GM10266 (cell line): ENCODE measurements around the gene CLEC10A.

Experiments used
- DNase-seq: peaks from one replicate; pipeline ENCODE4 v3.0.0; 2012; ENCODE audit errors: extremely low spot score
- CTCF ChIP-seq: IDR thresholded peaks from 2 replicates; pipeline ENCODE4 v1.5.1; 2012; ENCODE audit warnings: mild to moderate bottlenecking, low read depth; ENCODE audit not compliant: control insufficient read depth, insufficient read depth; ENCODE audit errors: missing control alignments

The CLEC10A gene

GRCh38 chr17:7120123-7120522 lies 40.1 kb upstream of the CLEC10A start:
- no peak for TF ChIP-seq CTCF
- no peak for DNase-seq

- DNase-seq = no peak
- no peak for TF ChIP-seq CTCF
Observed at GRCh38 chr17:7119314-7119713, 39.3 kb upstream of the CLEC10A start.

GRCh38 chr17:7114875-7115614 lies 35.0 kb upstream of the CLEC10A start:
- TF ChIP-seq CTCF = no peak
- no peak for DNase-seq

- DNase-seq = no peak
- no peak for TF ChIP-seq CTCF
Observed at GRCh38 chr17:7114241-7114874, 34.3 kb upstream of the CLEC10A start, which contains the start of gene ASGR2. Gene ASGR2, minus strand, starts transcription at chr17:7114822. Its CDS starts 582 bp downstream, at chr17:7114240.

- DNase-seq = no peak
- TF ChIP-seq CTCF = no peak
Observed at GRCh38 chr17:7113273-7114071, 33.4 kb upstream of the CLEC10A start.

GRCh38 chr17:7112510-7113108 lies 32.6 kb upstream of the CLEC10A start:
- no peak for DNase-seq
- no peak for TF ChIP-seq CTCF
